Measurements from ENCODE around the gene MS4A1.
"Not testable (repeated sequence)": the region's sequence is repeated elsewhere in the genome, so short reads cannot be mapped to it uniquely, and the experiment has no call there.

The MS4A1 gene

DNA sequence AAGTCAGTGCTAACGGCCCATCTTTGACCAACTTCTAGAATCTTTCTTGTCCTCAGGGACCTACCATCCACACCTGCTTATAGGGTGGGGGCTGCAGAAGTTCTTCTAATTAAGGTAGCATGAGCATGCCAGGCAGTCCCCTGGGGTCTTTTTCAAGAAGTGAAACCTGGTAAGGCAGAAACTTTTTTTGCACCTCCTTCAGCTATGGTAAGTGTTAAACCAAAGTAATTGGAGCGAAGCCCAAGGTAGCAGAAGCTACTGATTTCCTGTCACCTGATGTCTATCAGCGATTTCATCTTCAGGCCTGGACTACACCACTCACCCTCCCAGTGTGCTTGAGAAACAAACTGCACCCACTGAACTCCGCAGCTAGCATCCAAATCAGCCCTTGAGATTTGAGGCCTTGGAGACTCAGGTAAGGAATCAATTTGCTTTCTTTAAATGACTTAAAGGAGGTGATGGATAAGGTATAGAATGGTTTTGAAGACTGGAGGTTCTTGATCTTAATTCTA is at the start of gene MS4A1:
MS4A1 (plus strand) TSS at position 317 of the 512 bp plus-strand sequence. CDS start 6,528 bp downstream, outside the sequence.
- DNase-seq (ENCODE audit: low read depth) = no peak

- no peak for DNase-seq (ENCODE audit: low read depth)
Measured at GRCh38 chr11:60420015-60420414, 35.6 kb upstream of the MS4A1 start.

DNA sequence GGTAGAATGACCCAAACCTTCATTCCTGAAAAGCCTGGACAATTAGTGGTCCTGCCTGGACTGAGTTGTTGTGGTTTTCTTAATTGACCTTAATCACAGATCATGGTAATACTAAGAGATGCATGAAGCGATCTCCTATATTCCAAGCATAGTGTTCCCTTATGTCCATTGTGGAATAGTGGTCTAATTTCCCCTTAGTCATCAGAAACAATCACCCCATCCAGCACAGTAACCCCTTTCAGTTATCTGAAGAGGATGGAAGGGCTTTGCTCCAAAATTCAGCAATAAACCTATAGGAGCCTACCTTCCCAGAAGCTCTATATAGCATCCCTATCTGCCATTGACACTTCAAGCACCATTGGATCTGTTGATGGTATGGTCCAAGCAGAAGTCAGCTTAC is 33.0 kb upstream of the MS4A1 start:
- no peak for DNase-seq (ENCODE audit: low read depth)

GRCh38 chr11:60428517-60428916 is 27.1 kb upstream of the MS4A1 start:
- no peak for DNase-seq (ENCODE audit: low read depth)

GRCh38 chr11:60429272-60429671 is 26.4 kb upstream of the MS4A1 start, which contains the start of gene MS4A5:
TSS of gene MS4A5 (plus strand) at chr11:60429572. CDS start at chr11:60429675, 103 bp downstream.
- DNase-seq (ENCODE audit: low read depth) = no peak

DNA sequence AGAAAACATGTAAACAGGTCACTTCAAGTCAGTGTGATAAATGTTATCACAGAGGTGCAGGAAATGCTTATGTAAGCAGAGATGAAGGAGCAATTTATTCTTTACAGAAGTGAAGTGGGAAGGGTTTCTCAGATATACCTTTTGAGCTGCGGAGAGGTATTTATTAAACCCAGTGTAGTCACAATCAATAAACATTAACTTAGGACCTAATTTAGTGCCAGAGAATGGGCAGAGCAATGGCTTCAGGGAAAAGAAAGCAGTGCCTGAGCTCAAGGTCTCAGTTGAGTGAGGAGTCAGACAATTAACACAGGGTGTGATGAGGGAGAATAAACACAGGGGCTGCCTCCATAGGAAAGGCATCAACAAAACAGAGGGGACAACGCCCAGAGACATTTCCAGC is 24.4 kb upstream of the MS4A1 start:
- no peak for DNase-seq (ENCODE audit: low read depth)

DNA sequence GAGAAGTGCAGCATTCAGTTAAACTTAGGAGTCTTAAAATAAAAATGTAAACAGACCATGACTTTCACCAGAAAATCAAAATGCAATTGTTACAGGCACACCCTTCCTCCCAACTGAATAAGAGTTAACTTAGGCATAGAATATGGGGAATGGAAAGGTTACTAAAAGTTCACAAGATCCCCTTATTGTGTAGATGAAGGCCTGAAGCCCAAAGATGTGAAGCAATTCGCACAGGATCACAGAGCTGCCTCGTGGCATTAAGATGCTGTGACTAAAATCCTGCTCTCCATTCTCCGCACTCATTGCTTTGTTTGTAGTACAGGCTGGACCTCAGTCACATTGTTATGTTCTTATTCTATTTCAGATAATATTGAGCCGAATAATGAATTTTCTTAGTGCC is 22.2 kb upstream of the MS4A1 start:
- no peak for DNase-seq (ENCODE audit: low read depth)

GRCh38 chr11:60447070-60447469 is 8.6 kb upstream of the MS4A1 start:
- no peak for DNase-seq (ENCODE audit: low read depth)

GRCh38 chr11:60447846-60448245 is 7.8 kb upstream of the MS4A1 start:
- DNase-seq (ENCODE audit: low read depth) = no peak

DNA sequence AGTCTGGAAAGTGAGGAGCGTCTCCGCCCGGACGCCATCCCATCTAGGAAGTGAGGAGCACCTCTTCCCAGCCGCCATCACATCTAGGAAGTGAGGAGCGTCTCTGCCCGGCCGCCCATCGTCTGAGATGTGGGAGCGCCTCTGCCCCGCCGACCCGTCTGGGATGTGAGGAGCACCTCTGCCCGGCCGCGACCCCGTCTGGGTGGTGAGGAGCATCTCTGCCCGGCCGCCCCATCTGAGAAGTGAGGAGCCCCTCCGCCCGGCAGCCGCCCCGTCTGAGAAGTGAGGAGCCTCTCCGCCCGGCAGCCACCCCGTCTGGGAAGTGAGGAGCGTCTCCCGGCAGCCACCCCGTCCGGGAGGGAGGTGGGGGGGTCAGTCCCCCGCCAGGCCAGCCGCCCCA is 4.5 kb upstream of the MS4A1 start:
- not testable (repeated sequence) for DNase-seq (ENCODE audit: low read depth)

GRCh38 chr11:60454212-60454611 is 1.4 kb upstream of the MS4A1 start:
- no peak for DNase-seq (ENCODE audit: low read depth)

GRCh38 chr11:60457576-60457975 is 1.9 kb downstream of the MS4A1 start:
- no peak for DNase-seq (ENCODE audit: low read depth)

DNA sequence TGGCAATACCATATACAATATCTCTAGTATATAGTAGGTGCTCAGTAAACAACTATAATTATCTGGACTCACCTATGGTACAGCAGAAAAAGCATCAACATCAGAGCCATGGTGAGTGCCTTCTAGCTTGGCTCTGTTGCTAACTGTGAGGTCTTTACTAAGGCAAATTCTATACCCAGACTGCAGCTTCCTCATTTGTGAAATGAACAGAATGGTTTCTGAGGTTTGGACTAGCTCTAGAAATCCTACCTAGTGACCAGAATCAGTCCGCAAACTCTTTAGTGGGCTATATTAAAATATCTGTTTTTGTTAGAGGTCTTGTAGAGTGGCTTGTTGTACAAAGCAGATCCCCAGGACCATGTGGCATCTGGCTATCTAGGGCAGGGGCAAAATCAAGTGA is 3.7 kb downstream of the MS4A1 start:
- no peak for DNase-seq (ENCODE audit: low read depth)

GRCh38 chr11:60468829-60469228 is 13.2 kb downstream of the MS4A1 start:
- no peak for DNase-seq (ENCODE audit: low read depth)

GRCh38 chr11:60469723-60470122 is 14.1 kb downstream of the MS4A1 start:
- no peak for DNase-seq (ENCODE audit: low read depth)

DNA sequence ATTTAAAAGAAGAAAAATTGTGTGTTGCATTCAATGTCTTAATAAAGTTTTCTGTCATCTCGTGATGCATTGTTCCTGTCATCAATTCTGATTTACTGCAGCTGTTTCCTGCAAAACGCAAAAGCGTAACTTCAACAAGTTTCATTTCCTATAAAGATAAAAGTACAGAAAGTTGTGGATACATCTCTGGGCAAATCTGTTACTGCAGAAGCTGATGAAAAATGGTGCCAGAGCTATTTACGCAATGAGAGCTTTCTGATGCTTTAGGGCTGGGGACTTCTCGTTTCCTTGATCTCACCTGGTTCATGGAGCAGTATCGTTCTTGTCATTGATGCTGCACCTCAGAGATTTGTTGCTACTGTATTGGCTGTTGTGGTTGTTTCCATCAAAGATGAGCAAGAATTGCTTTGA is 21.4 kb downstream of the MS4A1 start:
- no peak for DNase-seq (ENCODE audit: low read depth)

- no peak for DNase-seq (ENCODE audit: low read depth)
Measured at GRCh38 chr11:60482361-60482760, 26.7 kb downstream of the MS4A1 start.

DNA sequence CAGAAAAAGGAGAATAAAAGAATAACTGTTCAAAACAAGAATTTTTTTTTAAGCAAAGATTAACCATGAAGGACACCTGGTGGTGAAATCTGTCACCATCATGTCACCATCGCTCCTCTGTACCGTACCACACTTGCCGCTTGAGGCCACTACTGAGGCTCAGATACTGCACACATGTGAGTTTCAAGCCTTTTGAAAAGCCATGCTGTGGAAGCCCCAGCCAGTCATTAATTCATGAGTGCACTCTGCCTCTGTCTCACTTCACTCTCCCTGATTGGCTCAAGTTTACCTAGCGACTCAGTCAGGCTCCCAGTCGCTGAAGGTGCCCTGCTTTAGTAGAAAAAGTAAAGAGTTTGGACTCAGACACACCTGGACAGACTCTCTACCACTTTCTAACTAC is 30.3 kb downstream of the MS4A1 start:
- DNase-seq (ENCODE audit: low read depth) = no peak

- no peak for DNase-seq (ENCODE audit: low read depth)
Measured at GRCh38 chr11:60492488-60493009, 36.9 kb downstream of the MS4A1 start, which contains the start of gene MS4A12. TSS of gene MS4A12 (plus strand) at chr11:60492778. CDS start at chr11:60497319, 4,541 bp downstream.

- no peak for DNase-seq (ENCODE audit: low read depth)
Measured at GRCh38 chr11:60493454-60493853, 37.8 kb downstream of the MS4A1 start.

DNA sequence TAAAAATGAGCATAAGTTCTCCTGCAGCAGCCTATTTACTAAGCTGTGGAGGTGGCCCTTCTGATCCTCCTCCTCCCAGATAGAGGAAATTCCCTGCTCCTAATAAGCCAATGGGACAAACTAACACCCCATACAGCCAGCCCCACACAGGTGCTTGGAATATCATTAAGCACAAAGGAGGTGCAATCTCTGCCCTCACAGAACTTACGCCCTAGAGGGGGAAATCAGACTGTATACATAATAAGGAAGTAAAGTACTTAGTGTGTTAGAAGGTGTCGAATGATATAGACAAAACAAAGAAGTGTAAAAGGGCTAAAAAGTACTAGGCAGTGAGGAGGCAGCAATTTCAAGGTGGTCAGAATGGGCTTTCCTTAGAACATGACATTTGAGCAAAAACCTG is 42.8 kb downstream of the MS4A1 start:
- DNase-seq (ENCODE audit: low read depth) = no peak

GRCh38 chr11:60498853-60499252 is 43.2 kb downstream of the MS4A1 start:
- no peak for DNase-seq (ENCODE audit: low read depth)

GRCh38 chr11:60500276-60500910 is 44.7 kb downstream of the MS4A1 start:
- no peak for DNase-seq (ENCODE audit: low read depth)
